Gastroesophageal sphincter (tissue), 3 donors: Measurements from ENCODE around the gene INTS2.

Source experiments
- EP300 ChIP-seq: sonication (generic); formaldehyde crosslinking; IDR thresholded peaks from one replicate; pipeline ENCODE4 v1.6.1; 2017; ENCODE audit warnings: antibody characterized with exemption, mild to moderate bottlenecking
- POLR2A ChIP-seq, 2 donors: fragments of 450-650 bp; IDR thresholded peaks; one replicate each; pipeline ENCODE4 v1.6.1; 2017; ENCODE audit warnings: antibody characterized with exemption in 2 of 2, mild to moderate bottlenecking in 2 of 2, moderate library complexity in 1 of 2
- POLR2AphosphoS5 ChIP-seq: sonication (generic); formaldehyde crosslinking; IDR thresholded peaks from one replicate; pipeline ENCODE4 v1.6.1; 2017; ENCODE audit warnings: antibody characterized with exemption
- TF ChIP-seq, protein P1 (sequence below), 4 experiments: fragments of 200-600 bp in 2 of 4; fragments of 450-650 bp in 2 of 4; sonication (generic) in 1 of 4; IDR thresholded peaks; one replicate each; pipeline ENCODE4 v1.5.1; 2017 to 2019; ENCODE audit warnings: antibody characterized with exemption in 4 of 4, mild to moderate bottlenecking in 2 of 4, moderate library complexity in 2 of 4

DNA sequence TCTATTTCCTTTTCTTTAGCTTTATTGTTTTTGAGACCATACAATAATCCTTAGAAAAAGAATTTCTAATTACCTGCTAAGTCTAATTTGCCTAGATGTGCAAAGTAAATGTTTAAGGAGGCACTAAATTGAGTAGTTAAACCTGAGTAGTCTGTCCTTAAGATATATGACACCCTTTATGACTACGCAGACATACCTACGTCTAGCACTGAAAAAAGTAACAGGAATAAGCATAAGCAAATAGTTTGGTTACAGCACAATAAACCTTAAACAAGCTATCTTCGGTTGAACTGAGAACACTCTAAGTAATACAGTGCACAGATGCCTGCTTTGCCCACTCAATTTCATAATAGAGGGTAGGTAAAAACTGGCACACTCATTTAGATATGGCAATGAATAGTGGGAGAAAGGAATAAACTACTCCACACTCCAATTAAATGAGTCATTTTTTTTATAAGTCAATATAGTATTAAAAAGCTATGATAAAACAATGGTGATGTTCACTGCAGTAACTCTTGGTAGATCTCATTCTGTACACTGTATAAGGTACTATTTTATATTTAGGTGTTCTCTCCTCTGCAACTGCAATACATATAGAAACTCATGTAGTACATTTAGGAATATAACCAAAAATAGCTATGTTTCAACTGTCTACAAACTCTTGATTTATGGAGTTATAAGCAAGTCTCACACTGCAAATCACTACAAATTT, 19.7 kb upstream of the INTS2 start:
- TF ChIP-seq POLR2A (IDR thresholded peaks at IDR 0.05) (no peak), EP300 (no peak), POLR2AphosphoS5 (no peak)
- TF ChIP-seq, protein P1, sequence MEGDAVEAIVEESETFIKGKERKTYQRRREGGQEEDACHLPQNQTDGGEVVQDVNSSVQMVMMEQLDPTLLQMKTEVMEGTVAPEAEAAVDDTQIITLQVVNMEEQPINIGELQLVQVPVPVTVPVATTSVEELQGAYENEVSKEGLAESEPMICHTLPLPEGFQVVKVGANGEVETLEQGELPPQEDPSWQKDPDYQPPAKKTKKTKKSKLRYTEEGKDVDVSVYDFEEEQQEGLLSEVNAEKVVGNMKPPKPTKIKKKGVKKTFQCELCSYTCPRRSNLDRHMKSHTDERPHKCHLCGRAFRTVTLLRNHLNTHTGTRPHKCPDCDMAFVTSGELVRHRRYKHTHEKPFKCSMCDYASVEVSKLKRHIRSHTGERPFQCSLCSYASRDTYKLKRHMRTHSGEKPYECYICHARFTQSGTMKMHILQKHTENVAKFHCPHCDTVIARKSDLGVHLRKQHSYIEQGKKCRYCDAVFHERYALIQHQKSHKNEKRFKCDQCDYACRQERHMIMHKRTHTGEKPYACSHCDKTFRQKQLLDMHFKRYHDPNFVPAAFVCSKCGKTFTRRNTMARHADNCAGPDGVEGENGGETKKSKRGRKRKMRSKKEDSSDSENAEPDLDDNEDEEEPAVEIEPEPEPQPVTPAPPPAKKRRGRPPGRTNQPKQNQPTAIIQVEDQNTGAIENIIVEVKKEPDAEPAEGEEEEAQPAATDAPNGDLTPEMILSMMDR (IDR thresholded peaks at IDR 0.05) = no peak
